ENCODE measurements around the gene PARP12. TPM values are rescaled to one million over a fixed set of nuclear protein-coding genes. Genes with fewer than 3 reads are reported as not detected.

PARP12 gene
- total and polyA plus RNA-seq, 2 of the 13 experiments (the other 11 are each of a cell fraction or from before 2014, with no cell fraction given), result 15.5 to 35.2 TPM

GRCh38 chr7:140049339-140050024, 13.3 kb downstream of the PARP12 start (continued):
- TF ChIP-seq MAX (IDR thresholded peaks at IDR 0.05) (peak; percentile 61), BORCS8-MEF2B (CRISPR knock-in tag; IDR thresholded peaks at IDR 0.05) (peak; percentile 72; the same call in 1 of the 2 replicates), ZNF253 (CRISPR knock-in tag; IDR thresholded peaks at IDR 0.05; ENCODE audit: borderline replicate concordance) (no peak), PLRG1 (conservative IDR thresholded peaks at IDR 0.05) (no peak), ZNF567 (CRISPR knock-in tag; IDR thresholded peaks at IDR 0.05; ENCODE audit: borderline replicate concordance) (no peak), ZNF552 (CRISPR knock-in tag; IDR thresholded peaks at IDR 0.05; ENCODE audit: borderline replicate concordance) (peak; percentile 67; the same call in 1 of the 2 replicates), NR2F1 (CRISPR knock-in tag; IDR thresholded peaks at IDR 0.05) (peak; percentile 98 to 99), FOXK1 (CRISPR knock-in tag; IDR thresholded peaks at IDR 0.05; ENCODE audit: borderline replicate concordance, low read depth) (peak; percentile 91; the same call in 1 of the 2 replicates), KLF16 (CRISPR knock-in tag; IDR thresholded peaks at IDR 0.05) (peak in 1 of 2 experiments; percentile 90; a peak in 2 of 4 replicates), DDIT3 (CRISPR knock-in tag; IDR thresholded peaks at IDR 0.05) (no peak), ARID4A (CRISPR knock-in tag; IDR thresholded peaks at IDR 0.05; ENCODE audit: borderline replicate concordance) (peak; percentile 77; the same call in 1 of the 2 replicates), CREB3 (CRISPR knock-in tag; IDR thresholded peaks at IDR 0.05) (no peak), TBX3 (IDR thresholded peaks at IDR 0.05; ENCODE audit: borderline replicate concordance) (peak; percentile 87), ZBTB7B (CRISPR knock-in tag; IDR thresholded peaks at IDR 0.05) (peak; percentile 75), ZNF616 (CRISPR knock-in tag; IDR thresholded peaks at IDR 0.05; ENCODE audit: low read depth) (no peak), CC2D1A (CRISPR knock-in tag; IDR thresholded peaks at IDR 0.05) (no peak), FOXO1 (CRISPR knock-in tag; IDR thresholded peaks at IDR 0.05) (peak; percentile 97), ZNF510 (CRISPR knock-in tag; IDR thresholded peaks at IDR 0.05; ENCODE audit: low read depth) (peak; percentile 41; the same call in 1 of the 2 replicates)
